OCI-LY7 (cell line): ENCODE data around the gene CFAP73. TPM values are rescaled to one million over a fixed set of nuclear protein-coding genes. Genes with fewer than 3 reads are reported as not detected.

Experiments used
- BruUV-seq: library from RNA; stranded (reverse); fragments of 400-500 nt; replicated peaks from 2 replicates; lab custom pipeline; 2021; lab: Mats Ljungman, UMichigan
- CTCF ChIA-PET: fragments of 300-600 bp; sonication (Branson Sonifier 250); formaldehyde crosslinking; loops from one replicate; lab custom pipeline; 2022; ENCODE audit warnings: antibody characterized with exemption; ENCODE audit not compliant: unreplicated experiment; lab: Charles Lee
- POLR2A ChIA-PET: fragments of 300-600 bp; sonication (Branson Sonifier 250); formaldehyde crosslinking; loops from one replicate; lab custom pipeline; 2022; ENCODE audit warnings: antibody characterized with exemption; lab: Charles Lee
- DNase-seq: peaks from one replicate; pipeline ENCODE4 v3.0.0-alpha.2; 2015; ENCODE audit warnings: low spot score
- H2AFZ ChIP-seq: fragments of 200-600 bp; sonication (generic), shearing (Covaris generic); 2 replicates; pipeline ENCODE4 v1.6.1; 2014; ENCODE audit warnings: mild to moderate bottlenecking, antibody characterized with exemption, low read length, moderate library complexity
- H3K27ac ChIP-seq: fragments of 200-600 bp; sonication (generic); 2 replicates; pipeline ENCODE4 v1.5.1; 2014; ENCODE audit warnings: mixed run types, low read depth, mild to moderate bottlenecking, moderate library complexity, low read length, inconsistent platforms; ENCODE audit not compliant: poor library complexity, severe bottlenecking
- H3K36me3 ChIP-seq: fragments of 200-600 bp; sonication (generic); 2 replicates; pipeline ENCODE4 v1.6.1; 2014; ENCODE audit warnings: mild to moderate bottlenecking, antibody characterized with exemption, low read length, moderate library complexity, mixed read lengths; ENCODE audit not compliant: insufficient read depth
- H3K4me1 ChIP-seq: fragments of 200-600 bp; sonication (generic); 2 replicates; pipeline ENCODE4 v1.5.1; 2014; ENCODE audit warnings: mild to moderate bottlenecking, low read length; ENCODE audit not compliant: insufficient read depth, poor library complexity, severe bottlenecking
- H3K4me2 ChIP-seq: fragments of 200-600 bp; sonication (generic); 2 replicates; pipeline ENCODE4 v1.6.1; 2014; ENCODE audit warnings: mild to moderate bottlenecking, low read length
- H3K4me3 ChIP-seq: fragments of 200-600 bp; sonication (generic); 2 replicates; pipeline ENCODE4 v1.5.1; 2014; ENCODE audit warnings: mild to moderate bottlenecking, low read depth, low read length; ENCODE audit not compliant: poor library complexity, severe bottlenecking
- H3K79me2 ChIP-seq: fragments of 200-600 bp; sonication (generic); 2 replicates; pipeline ENCODE4 v1.6.1; 2016; ENCODE audit warnings: low read depth, mild to moderate bottlenecking, low read length, moderate library complexity, mixed read lengths; ENCODE audit not compliant: insufficient read depth
- H3K9me2 ChIP-seq: fragments of 200-600 bp; sonication (generic); 2 replicates; pipeline ENCODE4 v1.6.1; 2016; ENCODE audit warnings: mild to moderate bottlenecking, low read length, mixed read lengths; ENCODE audit not compliant: insufficient read depth
- H3K9me3 ChIP-seq: fragments of 200-600 bp; sonication (generic); 2 replicates; pipeline ENCODE4 v1.6.1; 2014; ENCODE audit warnings: mild to moderate bottlenecking, mixed run types, low read length, mixed read lengths
- H4K20me1 ChIP-seq: fragments of 200-600 bp; sonication (generic); 2 replicates; pipeline ENCODE4 v1.6.1; 2014; ENCODE audit warnings: mild to moderate bottlenecking, antibody characterized with exemption, low read length, moderate library complexity, mixed read lengths; ENCODE audit not compliant: insufficient read depth
- EZH2phosphoT487 ChIP-seq: fragments of 200-600 bp; sonication (generic); IDR thresholded peaks from 2 replicates; pipeline ENCODE4 v1.6.1; 2018; ENCODE audit warnings: low read depth, borderline replicate concordance, mild to moderate bottlenecking, mixed run types, antibody characterized with exemption, low read length, moderate library complexity, mixed read lengths
- intact Hi-C: fragments of 100-400 bp; cut with micrococcal nuclease; formaldehyde crosslinking; loops from one replicate; pipeline ENCODE4 v1.10.0; 2022; ENCODE audit not compliant: unreplicated experiment
- total RNA-seq, 2 experiments: library from RNA; depleted of rRNA in 1 of 2; stranded (reverse); fragments of >200 nt in 1 of 2; shearing (Covaris generic) in 1 of 2; gene quantifications; 2 replicates each; pipeline ENCODE4 v1.2.3, GENCODE V29; 2014 to 2022
- TF ChIP-seq, protein P1 (sequence below): fragments of 200-600 bp; sonication (generic); conservative IDR thresholded peaks from 2 replicates; pipeline ENCODE4 v1.5.1; 2014; ENCODE audit warnings: mild to moderate bottlenecking, antibody characterized with exemption, low read length, moderate library complexity, mixed read lengths

The CFAP73 gene
- total RNA-seq, 2 experiments from 2014 or later, result 26.9 to 37.4 TPM

DNA sequence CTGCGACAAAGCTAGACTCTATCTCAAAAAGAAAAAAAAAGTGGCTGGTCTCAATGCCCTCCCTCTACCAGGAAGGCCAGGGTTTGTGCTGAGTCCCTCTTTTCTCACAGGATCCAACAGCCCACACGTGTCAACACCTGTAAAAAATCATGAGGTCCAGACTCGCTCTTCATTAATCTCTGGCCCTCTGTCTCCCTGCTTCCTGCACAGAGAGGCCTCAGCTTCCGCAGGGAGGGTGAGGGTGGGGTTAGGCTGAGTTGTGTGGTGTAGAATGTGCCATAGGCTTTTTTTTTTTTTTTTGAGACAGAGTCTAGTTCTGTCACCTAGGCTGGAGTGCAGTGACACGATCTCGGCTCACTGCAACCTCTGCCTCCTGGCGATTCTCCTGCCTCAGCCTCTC, 6.1 kb downstream of the CFAP73 start:
- ChIA-PET POLR2A (interaction anchor here (1.2 kb wide), 1 partner anchor 9 kb away, joined by 4 read pairs; no protein-coding TSS in a partner anchor), CTCF (interaction anchor here (0.6 kb wide), 1 partner anchor 28 kb away, joined by 4 read pairs; no protein-coding TSS in a partner anchor)
- Histone ChIP-seq H3K4me2 (peak overlapping the region; percentile 90), H3K9me2 (no peaks in the 10 kb centered on the region), H4K20me1 (no peaks in the 10 kb centered on the region), H3K36me3 (peaks cover 63% of the 10 kb centered on the region), H3K27ac (peak overlapping the region; percentile 90), H2AFZ (no peak overlapping the region), H3K79me2 (peaks cover 39% of the 10 kb centered on the region; the same call in 1 of the 2 replicates), H3K4me3 (peak overlapping the region; percentile 78), H3K4me1 (peaks cover 73% of the 10 kb centered on the region), H3K9me3 (no peaks in the 10 kb centered on the region)
- intact Hi-C loops, result no loop called here
- TF ChIP-seq, protein P1, sequence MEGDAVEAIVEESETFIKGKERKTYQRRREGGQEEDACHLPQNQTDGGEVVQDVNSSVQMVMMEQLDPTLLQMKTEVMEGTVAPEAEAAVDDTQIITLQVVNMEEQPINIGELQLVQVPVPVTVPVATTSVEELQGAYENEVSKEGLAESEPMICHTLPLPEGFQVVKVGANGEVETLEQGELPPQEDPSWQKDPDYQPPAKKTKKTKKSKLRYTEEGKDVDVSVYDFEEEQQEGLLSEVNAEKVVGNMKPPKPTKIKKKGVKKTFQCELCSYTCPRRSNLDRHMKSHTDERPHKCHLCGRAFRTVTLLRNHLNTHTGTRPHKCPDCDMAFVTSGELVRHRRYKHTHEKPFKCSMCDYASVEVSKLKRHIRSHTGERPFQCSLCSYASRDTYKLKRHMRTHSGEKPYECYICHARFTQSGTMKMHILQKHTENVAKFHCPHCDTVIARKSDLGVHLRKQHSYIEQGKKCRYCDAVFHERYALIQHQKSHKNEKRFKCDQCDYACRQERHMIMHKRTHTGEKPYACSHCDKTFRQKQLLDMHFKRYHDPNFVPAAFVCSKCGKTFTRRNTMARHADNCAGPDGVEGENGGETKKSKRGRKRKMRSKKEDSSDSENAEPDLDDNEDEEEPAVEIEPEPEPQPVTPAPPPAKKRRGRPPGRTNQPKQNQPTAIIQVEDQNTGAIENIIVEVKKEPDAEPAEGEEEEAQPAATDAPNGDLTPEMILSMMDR, result no peak
- no peak for TF ChIP-seq EZH2phosphoT487
- no peak for DNase-seq
- no TSS peak for BruUV-seq

DNA sequence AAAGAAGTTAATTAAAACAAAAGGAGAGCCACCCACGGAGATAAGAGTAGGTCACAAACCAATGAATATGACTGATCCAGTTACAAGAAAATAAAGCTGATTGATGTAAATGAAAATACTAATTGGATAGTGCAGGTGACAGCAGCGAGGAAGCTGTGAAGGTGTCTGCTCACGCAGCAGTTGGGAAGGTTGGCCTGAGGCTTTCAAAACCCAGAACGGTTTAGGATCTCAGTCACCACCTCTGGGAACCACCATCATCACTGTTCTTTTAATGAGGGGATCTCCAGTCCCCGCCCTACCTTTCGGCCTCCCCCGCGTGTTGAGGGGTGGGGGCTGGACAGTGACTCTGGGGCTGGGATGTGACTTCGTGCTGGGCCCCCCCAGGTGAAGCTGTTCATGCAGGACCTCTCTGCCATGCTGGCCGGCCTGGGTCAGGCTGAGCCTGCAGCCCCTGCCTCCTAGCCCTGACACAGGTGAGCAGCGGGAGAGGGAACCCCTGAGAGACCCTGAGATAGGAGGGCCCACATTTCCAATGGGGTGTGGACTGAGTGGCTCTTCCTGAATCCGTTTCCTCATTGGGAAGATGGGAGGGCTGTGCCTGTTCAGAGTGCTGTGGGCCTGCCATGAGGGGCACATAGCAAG, 7.8 kb downstream of the CFAP73 start:
- TF ChIP-seq, protein P1, result no peak
- no peak for TF ChIP-seq EZH2phosphoT487
- intact Hi-C loops, result no loop called here
- no peak for DNase-seq
- ChIA-PET POLR2A (interaction anchor here (1.2 kb wide), 1 partner anchor 23 kb away, joined by 3 read pairs; no protein-coding TSS in a partner anchor), CTCF (no interaction called here)
- Histone ChIP-seq H2AFZ (no peak overlapping the region), H3K27ac (peak overlapping the region; percentile 90), H3K36me3 (peaks cover 74% of the 10 kb centered on the region), H3K4me2 (peak overlapping the region; percentile 27), H3K79me2 (peaks cover 40% of the 10 kb centered on the region; the same call in 1 of the 2 replicates), H3K4me3 (no peak overlapping the region), H4K20me1 (no peaks in the 10 kb centered on the region), H3K4me1 (peaks cover 77% of the 10 kb centered on the region), H3K9me2 (no peaks in the 10 kb centered on the region), H3K9me3 (no peaks in the 10 kb centered on the region)
- BruUV-seq, result no TSS peak
